Panc1 (cell line): Measurements from ENCODE around the gene ZBED4. TPM values are rescaled to one million over a fixed set of nuclear protein-coding genes. Genes with fewer than 3 reads are reported as not detected.

ENCODE experiments used
- ATAC-seq: fragments of 200-7000 bp; cut with Tn5 transposase; 2 replicates; pipeline ENCODE4 v1.9.1; 2020; ENCODE audit warnings: mild to moderate bottlenecking, moderate library complexity
- BruUV-seq: library from RNA; stranded (reverse); fragments of 400-500 nt; replicated peaks from 2 replicates; lab custom pipeline; 2021; lab: Mats Ljungman, UMichigan
- CTCF ChIA-PET: fragments of 300-600 bp; sonication (Branson Sonifier 250); formaldehyde crosslinking; loops from one replicate; lab custom pipeline; 2022; ENCODE audit warnings: antibody characterized with exemption; lab: Charles Lee
- POLR2A ChIA-PET: fragments of 300-600 bp; sonication (Branson Sonifier 250); formaldehyde crosslinking; loops from one replicate; lab custom pipeline; 2022; ENCODE audit warnings: antibody characterized with exemption; lab: Charles Lee
- DNase-seq: peaks from one replicate; pipeline ENCODE4 v3.0.0-alpha.2; 2010; ENCODE audit warnings: low read depth, low spot score
- H3K27ac ChIP-seq: 2 replicates; pipeline ENCODE4 v1.5.1; 2011; ENCODE audit warnings: mild to moderate bottlenecking, low read length, inconsistent platforms
- H3K27me3 ChIP-seq: fragments of 200-500 bp; sonication (Bioruptor generic); 2 replicates; pipeline ENCODE4 v1.6.0; 2014; ENCODE audit warnings: low read length, inconsistent platforms; ENCODE audit not compliant: control insufficient read depth, insufficient read depth
- H3K36me3 ChIP-seq: fragments of 200-500 bp; sonication (Bioruptor generic); 2 replicates; pipeline ENCODE4 v1.5.1; 2014; ENCODE audit warnings: inconsistent platforms, mild to moderate bottlenecking, low read length, moderate library complexity; ENCODE audit not compliant: control insufficient read depth, insufficient read depth
- H3K4me1 ChIP-seq: 2 replicates; pipeline ENCODE4 v1.5.1; 2011; ENCODE audit warnings: inconsistent platforms, mild to moderate bottlenecking, low read length, moderate library complexity; ENCODE audit not compliant: control insufficient read depth, insufficient read depth
- H3K4me3 ChIP-seq, 2 experiments: 2 replicates each; pipeline ENCODE4 v1.5.1; 2011 to 2012; ENCODE audit warnings: low read depth in 2 of 2, low read length in 2 of 2, mild to moderate bottlenecking in 2 of 2, inconsistent platforms in 1 of 2, moderate library complexity in 1 of 2
- H3K9me3 ChIP-seq: fragments of 200-500 bp; sonication (Bioruptor generic); 2 replicates; pipeline ENCODE4 v1.5.1; 2014; ENCODE audit warnings: low read depth, mild to moderate bottlenecking, inconsistent platforms, low read length, moderate library complexity; ENCODE audit not compliant: control insufficient read depth, insufficient read depth
- CTCF ChIP-seq: fragments of 450-650 bp; IDR thresholded peaks from 2 replicates; pipeline ENCODE4 v1.5.1; 2017; ENCODE audit warnings: mild to moderate bottlenecking
- POLR2AphosphoS5 ChIP-seq: IDR thresholded peaks from 2 replicates; pipeline ENCODE4 v1.6.1; 2012; ENCODE audit warnings: mild to moderate bottlenecking, low read depth, low read length, moderate library complexity
- REST ChIP-seq, 2 experiments: IDR thresholded peaks; 2 replicates each; pipeline ENCODE4 v1.6.1; 2011 to 2012; ENCODE audit warnings: low read depth in 2 of 2, control low read depth in 1 of 2, low read length in 1 of 2, mild to moderate bottlenecking in 1 of 2, moderate library complexity in 1 of 2; ENCODE audit not compliant: insufficient read depth in 1 of 2
- SIN3A ChIP-seq: IDR thresholded peaks from 2 replicates; pipeline ENCODE4 v1.6.1; 2012; ENCODE audit warnings: low read depth, mild to moderate bottlenecking, low read length, moderate library complexity, borderline replicate concordance; ENCODE audit not compliant: insufficient read depth
- TCF7L2 ChIP-seq: IDR thresholded peaks from 2 replicates; pipeline ENCODE4 v1.6.1; 2011; ENCODE audit warnings: mild to moderate bottlenecking, low read depth, low read length, inconsistent platforms
- in situ Hi-C: cut with HindIII; loops from 2 replicates; pipeline ENCODE4 v1.10.0; 2016; ENCODE audit warnings: low sequenced_read_pairs, low pct_unique_long_range_greater_than_20kb
- intact Hi-C: fragments of 100-400 bp; cut with micrococcal nuclease; formaldehyde crosslinking; loops from one replicate; pipeline ENCODE4 v1.10.0; 2022; ENCODE audit not compliant: unreplicated experiment
- total RNA-seq: library from RNA; stranded (reverse); gene quantifications from one replicate; pipeline ENCODE4 v1.2.1, GENCODE V29; 2021; ENCODE audit not compliant: unreplicated experiment

ZBED4 gene
- total RNA-seq, 1 experiment from 2014 or later, result 17.3 TPM

GRCh38 chr22:49920859-49921258 is 67.2 kb downstream of the ZBED4 start:
- Histone ChIP-seq H3K9me3 (no peaks in the 10 kb centered on the region), H3K4me3 (no peak overlapping the region), H3K27ac (no peak overlapping the region), H3K4me1 (peaks cover 3% of the 10 kb centered on the region; the same call in 1 of the 2 replicates), H3K36me3 (peaks cover 4% of the 10 kb centered on the region; the same call in 1 of the 2 replicates), H3K27me3 (no peaks in the 10 kb centered on the region)
- TF ChIP-seq REST (IDR thresholded peaks at IDR 0.05; ENCODE audit: insufficient read depth in 1 of 2, low read depth in 2 of 2, low read length in 1 of 2) (no peak), POLR2AphosphoS5 (no peak), CTCF (no peak), SIN3A (no peak), TCF7L2 (no peak)
- BruUV-seq, result no TSS peak
- ChIA-PET CTCF (no interaction called here), POLR2A (no interaction called here)
- in situ Hi-C loops (no loop called here), intact Hi-C loops (no loop called here)
- no peak for ATAC-seq
- no peak for DNase-seq

- CTCF ChIA-PET, result interaction anchor here (0.5 to 0.6 kb wide), 2 partner anchors 92 to 556 kb away, joined by 3 to 4 read pairs; no protein-coding TSS in a partner anchor
- peaks cover 4% of the 10 kb centered on the region; the same call in 1 of the 2 replicates for H3K36me3 ChIP-seq
Measured at GRCh38 chr22:49921508-49922278, 68.0 kb downstream of the ZBED4 start.

More at GRCh38 chr22:49921508-49922278, 68.0 kb downstream of the ZBED4 start:
- in situ Hi-C loops, result no loop called here
- Histone ChIP-seq H3K9me3 (no peaks in the 10 kb centered on the region), H3K4me1 (peaks cover 3% of the 10 kb centered on the region; the same call in 1 of the 2 replicates), H3K4me3 (no peak overlapping the region), H3K27ac (no peak overlapping the region), H3K27me3 (no peaks in the 10 kb centered on the region)
- BruUV-seq, result no TSS peak
- intact Hi-C loops, result no loop called here
- DNase-seq (no peak), ATAC-seq (no peak)
- TF ChIP-seq CTCF (no peak), REST (IDR thresholded peaks at IDR 0.05; ENCODE audit: insufficient read depth in 1 of 2, low read depth in 2 of 2, low read length in 1 of 2) (no peak), TCF7L2 (no peak), SIN3A (no peak), POLR2AphosphoS5 (no peak)
- POLR2A ChIA-PET, result no interaction called here
